Left colon (tissue), 2 donors: ENCODE measurements around the gene NT5C1A. TPM values are rescaled to one million over a fixed set of nuclear protein-coding genes. Genes with fewer than 3 reads are reported as not detected.

ENCODE experiments used
- ATAC-seq: fragments of 200-7000 bp; cut with Tn5 transposase; one replicate; pipeline ENCODE4 v1.9.1; 2020; ENCODE audit warnings: mild to moderate bottlenecking, moderate library complexity
- DNase-seq, 2 donors: peaks; one replicate each; pipeline ENCODE4 v3.0.0-alpha.2; 2020
- intact Hi-C, 2 donors: fragments of 100-400 bp; cut with DNase I in 1 of 2; cut with micrococcal nuclease in 1 of 2; formaldehyde crosslinking; loops; one replicate each; pipeline versions ENCODE4 v1.11.2 to v1.14.0; 2022; cut with DNase I, micrococcal nuclease
- long read RNA-seq: library from polyadenylated mRNA; unstranded; transcript quantifications from one replicate; pipeline ENCODE4 v2.0.0, GENCODE V29; 2021
- total RNA-seq, 2 donors: library from RNA; stranded (reverse); fragmentation: NEBNext Ultra II Directional; extraction: Animal tissue kit (Norgen Biotek cat#: 25700); gene quantifications; one replicate each; pipeline ENCODE4 v1.2.1, GENCODE V29; 2021
- donor health status: DM: no; HTN: no; CAD: no.
- donor health status: DM: yes; HTN: yes; CAD: no.

NT5C1A gene
- not detected for total RNA-seq
- long read RNA-seq, result 0 reads

DNA sequence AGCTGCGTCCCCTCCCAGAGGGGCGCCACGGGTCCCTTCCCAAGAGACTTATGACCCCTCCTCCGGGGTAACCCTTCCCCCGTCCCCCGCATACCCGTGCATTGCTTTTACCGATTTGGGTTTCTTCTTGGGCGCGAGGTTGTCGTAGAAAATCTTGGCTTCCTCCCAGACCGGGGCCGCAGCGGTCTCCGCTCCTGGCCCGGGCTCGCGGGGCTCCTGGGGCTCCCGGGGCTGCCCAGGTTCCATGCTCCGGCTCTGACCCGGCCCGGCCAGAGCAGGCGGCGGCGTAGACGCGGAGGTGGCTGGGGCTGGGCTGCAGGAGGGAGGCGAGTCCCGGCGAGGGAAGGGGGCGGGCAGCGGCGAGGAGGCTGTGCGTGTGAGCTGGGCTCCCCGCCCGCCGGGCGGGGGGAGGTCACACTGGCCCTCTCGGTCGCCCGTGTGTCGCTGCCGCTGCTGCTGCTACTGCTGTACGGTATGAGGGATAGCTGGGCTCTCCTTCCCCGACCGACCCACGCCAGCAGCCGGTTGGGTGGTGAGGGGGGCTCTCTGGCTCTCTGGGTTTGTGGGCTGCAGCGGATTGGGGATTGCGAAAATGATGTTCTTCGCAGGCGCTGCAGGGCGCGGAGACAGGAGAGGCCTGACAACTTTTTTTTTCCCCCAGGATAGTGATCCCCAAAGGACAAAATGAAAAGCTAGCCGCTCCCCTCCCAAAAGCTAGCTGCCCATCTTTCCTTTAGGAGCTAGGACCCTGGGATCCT is at the start of gene NT5C1A:
NT5C1A (minus strand) TSS at position 315 of the 758 bp plus-strand sequence; CDS start at position 246, 69 bp downstream.
- ATAC-seq (peak; percentile 22), DNase-seq (peak in 1 of 2 donors; percentile 14)
- intact Hi-C loops, result no loop called here

DNA sequence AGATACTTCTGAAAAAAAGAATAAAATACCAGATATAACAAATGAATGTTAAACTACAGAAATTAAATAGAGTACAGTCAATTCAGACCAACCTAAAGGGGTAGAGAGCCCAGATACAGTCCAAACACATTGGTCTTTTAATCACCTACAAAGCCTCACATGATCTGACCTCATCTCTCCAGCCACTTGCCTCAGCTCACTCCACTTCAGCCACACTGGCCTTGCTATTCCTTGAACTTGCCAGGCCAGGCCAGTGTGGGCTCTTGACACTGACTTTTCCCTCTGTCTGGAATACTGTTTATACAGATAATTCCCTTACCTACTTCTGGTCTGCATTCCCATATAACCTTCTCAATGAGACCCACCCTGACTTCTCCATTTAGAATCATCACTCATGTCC is 49.8 kb upstream of the NT5C1A start:
- intact Hi-C loops, result no loop called here
- ATAC-seq, result no peak
- DNase-seq, result no peak

DNA sequence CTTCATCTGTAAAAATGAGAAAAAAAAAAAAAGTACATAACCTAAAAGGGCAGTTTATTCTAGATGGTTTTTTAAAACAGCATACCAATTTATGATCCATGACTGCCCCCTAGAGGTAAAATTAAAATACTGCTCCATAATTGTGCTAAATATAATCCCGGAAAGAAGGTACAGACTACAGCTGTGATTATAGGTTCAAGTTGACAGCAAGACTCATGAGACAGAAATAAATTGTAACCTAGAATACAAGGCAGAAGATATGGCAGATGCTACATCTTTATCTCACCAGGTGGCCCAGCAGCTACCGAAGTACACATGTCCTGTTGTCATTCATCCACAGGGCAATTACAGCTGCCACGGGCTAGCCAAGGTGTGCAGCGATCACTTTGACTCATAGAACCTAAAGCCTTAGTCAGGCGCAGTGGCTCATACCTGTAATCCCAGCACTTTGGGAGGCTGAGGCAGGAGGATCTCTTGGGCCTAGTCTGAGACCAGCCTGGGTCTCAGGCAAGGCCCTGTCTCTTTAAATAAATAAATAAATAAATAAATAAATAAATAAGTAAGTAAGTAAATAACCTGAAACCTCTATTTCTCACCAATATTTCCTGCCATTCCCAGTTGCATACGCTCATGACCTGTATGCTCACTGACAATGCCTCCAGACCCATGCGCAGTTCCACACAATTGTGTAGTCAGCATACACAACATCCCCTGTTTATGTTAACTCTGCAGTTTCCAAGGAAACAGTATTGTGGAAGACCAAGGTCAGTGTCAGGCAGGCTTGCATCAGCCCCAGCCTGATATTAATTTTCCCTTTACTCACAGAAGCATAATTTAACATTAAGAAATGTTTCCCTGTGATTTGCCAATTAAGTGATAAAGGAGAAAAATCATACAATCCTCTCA is 48.4 kb upstream of the NT5C1A start:
- ATAC-seq (peak; percentile 72), DNase-seq (no peak)
- intact Hi-C loops, result no loop called here

DNA sequence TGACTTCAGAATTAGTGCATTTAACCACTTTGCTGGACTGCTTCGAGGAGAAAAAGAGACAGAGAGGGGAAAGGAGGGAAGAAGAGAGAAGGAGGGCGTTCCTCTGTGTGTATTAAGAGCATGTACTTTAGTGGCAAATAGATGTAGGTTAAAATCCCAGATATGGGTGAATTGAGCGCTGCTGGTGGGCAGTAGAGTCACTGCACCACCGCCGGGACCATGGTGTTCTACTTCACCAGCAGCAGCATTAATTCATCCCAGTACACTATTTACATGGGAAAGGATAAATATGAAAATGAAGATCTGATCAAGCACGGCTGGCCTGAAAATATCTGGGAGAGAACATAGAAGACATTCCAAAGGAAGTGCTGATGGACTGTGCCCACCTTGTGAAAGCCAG is 45.9 kb upstream of the NT5C1A start:
- DNase-seq (no peak), ATAC-seq (no peak)
- intact Hi-C loops, result loop anchor here in 1 of 2 donors (5.0 kb wide), 1 partner anchor 111 kb away; no protein-coding TSS in a partner anchor

DNA sequence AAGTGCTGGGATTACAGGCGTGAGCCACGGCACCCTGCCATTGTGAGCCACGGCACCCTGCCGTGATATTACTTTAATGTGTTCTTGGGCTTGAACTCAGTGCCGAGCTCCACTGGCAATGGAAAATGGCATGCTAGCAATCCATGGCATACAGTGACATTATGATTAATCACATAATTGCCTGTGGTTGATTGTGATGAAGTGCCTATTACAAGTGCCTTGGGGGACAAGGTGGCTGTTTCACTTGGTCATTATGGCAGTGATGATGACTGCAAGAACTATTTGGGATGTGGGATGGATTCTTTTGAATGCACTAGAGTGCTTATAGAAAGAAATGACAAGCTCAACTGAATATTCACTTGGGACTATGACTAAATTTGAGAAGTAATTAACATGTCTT is 41.6 kb upstream of the NT5C1A start:
- ATAC-seq (no peak), DNase-seq (no peak)
- intact Hi-C loops, result no loop called here

DNA sequence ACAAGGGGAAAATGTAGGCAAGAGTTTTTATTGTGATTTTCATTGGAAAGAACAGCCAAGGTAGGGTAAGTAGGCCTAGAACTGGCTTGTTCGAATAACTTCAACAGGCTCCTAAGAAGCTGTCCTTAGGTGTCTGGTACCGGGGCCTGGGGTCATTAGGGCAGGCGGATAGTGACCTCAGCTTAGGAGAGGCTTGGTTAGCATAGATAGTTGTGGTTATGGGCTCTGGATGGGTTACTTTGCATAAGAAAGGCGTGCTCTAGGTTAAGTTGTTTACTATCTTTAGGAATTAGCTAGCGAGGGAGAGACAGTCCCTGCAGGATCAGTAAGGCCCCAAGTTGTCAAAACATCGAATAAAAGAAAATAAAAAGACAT is 40.0 kb upstream of the NT5C1A start:
- ATAC-seq, result no peak
- no peak for DNase-seq
- intact Hi-C loops, result no loop called here

DNA sequence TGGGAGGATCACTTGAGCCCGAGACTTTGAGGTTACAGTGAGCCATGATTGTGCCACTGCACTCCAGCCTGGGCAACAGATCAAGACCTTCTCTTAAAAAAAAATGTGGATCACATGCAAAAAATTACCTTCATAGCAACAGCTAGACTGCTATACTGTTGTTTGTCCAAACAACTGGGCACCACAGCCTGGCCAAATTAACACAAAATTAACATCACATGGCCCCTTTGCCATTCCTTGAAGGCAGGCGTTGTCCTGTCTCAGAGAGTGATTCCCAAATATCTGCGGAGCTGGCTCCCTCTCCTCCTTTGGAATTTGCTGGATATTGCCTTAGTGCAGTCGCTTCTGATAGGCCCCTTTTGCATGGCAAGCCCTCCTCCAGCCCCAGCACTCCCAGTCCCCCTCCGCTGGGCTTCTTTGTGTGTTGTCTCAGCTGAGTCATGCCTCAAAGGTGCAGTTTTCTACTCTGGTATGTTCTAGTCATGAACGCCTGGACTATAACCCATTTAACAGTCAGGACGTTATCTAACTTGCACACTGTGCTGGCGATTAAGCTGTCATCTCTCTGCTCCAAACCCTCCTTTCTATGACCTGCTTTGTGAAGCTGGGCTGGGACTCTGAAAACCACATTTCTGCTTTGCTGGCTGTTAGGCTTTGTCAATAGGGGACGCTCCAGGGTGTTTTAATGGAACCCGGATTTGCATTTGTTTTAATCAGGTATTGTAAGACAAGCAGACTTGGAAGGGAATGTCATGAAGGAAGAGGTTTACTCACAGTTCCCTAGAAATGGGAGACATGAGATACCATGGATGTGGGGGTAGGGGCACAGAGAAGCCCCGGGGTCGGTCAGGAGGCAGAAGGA is 39.4 kb upstream of the NT5C1A start:
- intact Hi-C loops, result no loop called here
- ATAC-seq (no peak), DNase-seq (no peak)

DNA sequence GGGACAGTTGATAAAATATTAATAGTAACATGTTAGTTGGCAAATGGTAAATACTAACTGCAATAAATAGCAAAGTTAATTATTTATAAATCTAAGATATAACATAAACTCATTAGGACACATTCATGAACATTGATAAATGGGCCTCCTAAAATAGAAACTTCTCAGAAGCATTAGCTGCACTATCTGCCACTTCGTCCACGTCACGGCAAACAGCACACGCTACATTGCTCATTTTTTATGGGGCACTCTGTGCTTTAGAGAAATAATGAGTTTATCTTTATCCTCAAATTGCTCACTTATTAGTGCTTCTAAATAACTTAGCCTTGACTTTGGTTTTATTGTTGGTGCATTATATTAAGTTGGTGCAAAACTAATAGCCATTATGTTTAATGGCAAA is 35.6 kb upstream of the NT5C1A start:
- intact Hi-C loops, result no loop called here
- no peak for DNase-seq
- no peak for ATAC-seq

DNA sequence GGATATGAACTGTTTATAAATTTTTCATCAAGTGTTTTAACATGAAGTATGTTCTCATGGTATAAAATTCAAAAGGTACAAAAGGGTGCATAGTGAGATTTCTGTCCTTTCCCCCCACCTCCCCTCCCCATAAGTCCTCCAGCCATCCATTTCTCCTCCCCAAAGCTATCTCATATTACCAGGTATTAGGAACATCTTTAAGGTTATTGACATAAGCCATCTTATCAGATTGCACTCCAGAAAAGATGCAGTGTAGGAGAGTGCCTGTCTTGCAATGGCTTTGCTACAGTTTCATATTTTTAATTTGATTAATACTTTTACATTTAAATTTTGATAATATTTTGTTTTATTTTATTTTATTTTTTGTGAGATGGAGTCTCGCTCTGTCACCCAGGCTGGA is 32.9 kb upstream of the NT5C1A start:
- no peak for ATAC-seq
- no peak for DNase-seq
- intact Hi-C loops, result no loop called here

DNA sequence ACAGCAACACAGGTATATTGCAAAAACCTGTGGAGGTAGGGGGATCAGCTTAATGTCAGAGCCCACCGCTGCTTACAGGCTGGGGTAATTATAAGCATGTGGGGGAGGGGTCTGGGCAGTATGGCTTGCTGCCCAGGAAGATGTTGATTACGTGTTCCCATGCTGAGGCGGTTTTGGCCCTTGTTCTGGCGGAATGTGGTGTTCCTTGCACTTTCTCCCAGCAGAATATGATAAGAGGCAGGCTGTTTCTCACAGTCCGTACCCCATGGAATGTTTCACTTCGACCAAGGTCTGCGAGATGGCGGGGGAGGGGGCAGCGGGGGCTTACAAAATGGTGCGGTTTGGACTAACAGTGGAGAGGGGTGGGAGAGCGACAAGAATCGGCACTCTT is 29.1 kb upstream of the NT5C1A start:
- ATAC-seq, result no peak
- no peak for DNase-seq
- intact Hi-C loops, result no loop called here

DNA sequence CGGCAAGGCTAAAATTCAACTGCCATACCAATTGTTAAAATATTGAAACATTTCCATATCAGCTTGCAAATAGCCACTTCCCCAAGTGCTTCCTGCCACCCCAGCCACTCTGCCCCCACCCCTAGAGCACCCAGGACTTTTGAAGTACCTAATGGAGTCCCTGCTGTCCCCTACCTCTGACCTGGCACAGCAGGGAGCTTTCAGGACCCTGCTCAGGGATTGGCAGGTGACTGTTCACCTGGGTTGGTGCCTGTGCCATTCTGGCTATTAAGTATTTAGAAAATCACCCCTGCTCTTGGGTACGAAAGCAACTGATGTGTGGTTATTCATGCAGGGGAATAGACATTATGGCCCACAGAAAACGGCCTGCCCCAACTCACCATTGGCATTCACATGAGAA is 28.4 kb upstream of the NT5C1A start:
- ATAC-seq (no peak), DNase-seq (no peak)

DNA sequence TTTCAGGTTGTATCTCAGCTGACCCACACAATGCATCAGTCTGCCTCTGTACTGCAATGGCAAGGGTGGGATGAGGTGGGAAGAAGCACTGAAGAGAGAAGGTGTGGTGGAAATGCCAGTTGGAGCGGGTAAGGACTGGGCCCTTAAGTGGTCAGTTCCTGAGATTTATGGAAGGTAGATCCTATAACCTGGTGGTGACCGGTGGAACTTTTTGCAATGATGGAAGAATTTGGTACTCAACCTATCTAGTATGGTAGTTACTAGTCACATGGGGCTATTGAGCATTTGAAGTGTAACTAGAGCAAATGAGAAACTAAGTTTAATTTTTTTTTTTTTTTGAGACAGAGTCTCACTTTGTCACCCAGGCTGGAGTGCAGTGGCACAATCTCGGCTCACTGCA is 27.5 kb upstream of the NT5C1A start:
- ATAC-seq (no peak), DNase-seq (no peak)
- intact Hi-C loops, result no loop called here

More for the DNA sequence above, 28.4 kb upstream of the NT5C1A start:
- intact Hi-C loops, result no loop called here

DNA sequence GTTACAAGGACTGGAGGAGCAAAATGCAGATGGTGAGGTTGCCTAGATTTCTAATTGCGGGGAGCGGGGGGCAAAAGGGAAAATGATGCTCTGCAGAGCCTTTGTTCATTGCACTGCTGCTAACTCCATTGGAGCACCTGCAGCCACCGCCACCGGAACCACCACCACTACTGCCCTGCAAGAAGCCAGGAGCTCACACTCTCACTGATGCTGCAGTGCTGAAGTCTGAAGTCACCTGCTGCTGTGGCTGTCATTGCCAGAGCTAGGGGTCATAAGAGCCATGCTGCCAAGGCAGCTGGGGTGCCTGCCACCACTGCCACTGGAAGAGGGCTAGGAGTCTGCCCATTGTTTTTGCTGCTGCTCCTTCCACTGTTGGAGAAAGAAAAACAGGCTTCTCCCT is 26.7 kb upstream of the NT5C1A start:
- ATAC-seq, result no peak
- no peak for DNase-seq
- intact Hi-C loops, result no loop called here

DNA sequence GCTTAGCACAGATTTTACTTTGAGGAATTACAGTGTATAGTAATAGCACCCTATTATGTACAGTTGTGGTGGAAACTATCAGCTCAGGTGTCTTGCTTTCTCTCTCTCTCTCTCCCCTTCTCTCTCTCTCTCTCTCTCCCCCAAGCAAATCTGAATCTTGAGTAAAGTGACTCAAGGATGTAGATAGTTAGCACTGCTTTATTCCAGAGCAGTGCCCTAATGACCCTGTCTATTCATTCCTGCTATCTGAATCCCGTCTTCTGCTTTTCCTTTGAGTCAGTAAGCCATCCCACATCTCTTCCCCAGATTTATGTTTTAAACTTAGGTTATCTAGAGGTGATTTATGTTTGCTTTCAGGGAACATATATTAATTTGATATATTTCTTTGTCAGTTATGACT is 24.5 kb upstream of the NT5C1A start:
- DNase-seq (no peak), ATAC-seq (no peak)
- intact Hi-C loops, result no loop called here

DNA sequence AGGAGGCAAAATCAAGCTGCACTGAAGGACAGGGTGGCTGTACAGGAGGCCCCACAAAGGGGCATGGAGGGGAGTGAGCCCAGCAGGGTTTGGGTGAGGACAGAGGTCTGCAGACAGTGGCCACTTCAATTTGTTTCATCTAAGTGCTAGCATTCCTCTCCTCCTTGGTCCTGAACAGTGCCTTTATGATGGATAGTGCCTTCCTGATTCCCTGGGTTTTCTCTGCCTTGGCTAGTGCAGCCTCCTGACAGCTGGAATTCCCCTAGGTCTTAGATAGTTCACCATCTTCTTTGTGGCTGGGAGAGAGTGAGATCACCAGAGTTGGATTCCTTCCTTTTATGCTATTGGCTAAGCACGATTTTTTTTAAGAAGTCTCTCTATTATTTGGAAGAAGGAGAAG is 23.1 kb upstream of the NT5C1A start:
- intact Hi-C loops, result no loop called here
- ATAC-seq (no peak), DNase-seq (no peak)

DNA sequence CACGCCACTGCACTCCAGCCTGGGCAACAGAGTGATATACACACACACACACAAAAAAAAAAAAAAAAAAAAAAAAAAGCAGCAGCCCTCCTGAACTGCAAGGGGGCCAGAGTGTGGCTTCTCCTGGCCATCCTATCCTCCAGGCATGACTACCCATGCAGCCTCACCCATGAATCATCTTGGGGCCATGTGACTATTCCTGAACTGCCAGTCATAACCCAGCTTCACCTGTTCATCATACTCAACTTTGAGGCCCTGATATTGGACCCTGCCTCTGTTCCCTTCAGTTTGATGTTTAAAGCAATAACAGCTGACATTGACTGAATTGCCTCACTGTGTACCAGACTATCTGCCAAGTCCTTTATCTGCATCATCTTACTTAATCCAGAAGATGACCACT is 22.1 kb upstream of the NT5C1A start:
- intact Hi-C loops, result no loop called here
- DNase-seq, result no peak
- no peak for ATAC-seq

DNA sequence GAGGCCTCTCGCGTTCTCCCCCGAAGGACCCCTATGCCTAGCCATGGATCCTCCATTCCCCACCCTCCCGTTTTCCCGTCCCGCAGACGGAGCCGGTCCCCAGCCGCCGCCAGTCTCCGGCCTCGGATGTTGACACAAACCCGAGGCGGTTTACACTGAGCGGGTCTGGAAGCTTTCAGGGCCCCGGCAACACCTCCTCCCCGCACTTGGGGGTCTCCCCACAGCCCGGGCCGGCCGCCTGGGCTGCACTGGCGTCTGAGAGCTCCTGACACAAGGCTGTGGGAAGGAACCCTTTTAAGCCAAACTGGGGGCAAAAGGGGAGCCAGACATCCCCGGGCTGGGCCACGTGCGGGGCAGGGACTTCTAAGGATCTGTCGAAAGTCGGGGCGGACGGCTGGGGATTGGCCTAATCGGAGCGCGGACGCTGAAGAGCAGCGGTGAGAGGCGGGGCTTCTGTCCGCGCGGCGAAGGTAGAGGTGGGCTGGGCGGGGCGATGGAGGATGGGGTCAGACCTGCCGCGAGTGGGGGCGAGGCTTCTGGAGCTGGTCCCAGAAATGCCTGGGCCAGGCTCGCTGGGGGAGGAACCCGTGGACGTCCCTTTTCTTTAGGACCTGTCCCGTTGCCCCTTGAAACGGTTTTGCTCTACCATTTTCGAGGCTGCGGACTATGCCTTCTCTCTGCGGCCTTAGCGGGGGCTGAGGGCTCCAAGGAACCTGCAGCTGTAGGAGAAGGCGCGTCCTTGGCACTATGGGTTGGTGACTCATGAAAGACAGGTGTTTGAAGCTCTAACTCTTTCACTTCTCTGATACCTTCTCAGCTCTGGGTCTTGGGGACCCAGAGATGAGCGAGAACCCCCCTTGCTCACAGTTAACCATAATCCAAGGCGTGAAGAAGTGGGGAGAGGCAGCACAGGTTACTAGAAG is 20.5 kb upstream of the NT5C1A start:
- ATAC-seq (peak; percentile 20), DNase-seq (peak in 1 of 2 donors; percentile 20)
- intact Hi-C loops, result no loop called here
